Endodermal cell (in vitro differentiated cells): ENCODE results near the gene TMEM109. TPM values are rescaled to one million over a fixed set of nuclear protein-coding genes. Genes with fewer than 3 reads are reported as not detected.

Experiments
- DNase-seq: peaks from one replicate; pipeline ENCODE4 v3.0.0-alpha.2; 2017
- H3K27ac ChIP-seq: 2 replicates; pipeline ENCODE4 v1.5.1; 2013; ENCODE audit warnings: mild to moderate bottlenecking, low read depth, low read length, moderate library complexity
- H3K27me3 ChIP-seq: 2 replicates; pipeline ENCODE4 v1.6.1; 2013; ENCODE audit warnings: mild to moderate bottlenecking, low read length, moderate library complexity; ENCODE audit not compliant: insufficient read depth, control insufficient read depth, poor library complexity, severe bottlenecking
- H3K36me3 ChIP-seq: 2 replicates; pipeline ENCODE4 v1.7.0; 2013; ENCODE audit warnings: mild to moderate bottlenecking, low read length, moderate library complexity; ENCODE audit not compliant: control insufficient read depth, insufficient read depth
- H3K4me1 ChIP-seq: one replicate; pipeline ENCODE4 v1.7.0; 2013; ENCODE audit warnings: low read length; ENCODE audit not compliant: control insufficient read depth, insufficient read depth
- H3K4me3 ChIP-seq: 2 replicates; pipeline ENCODE4 v1.5.1; 2013; ENCODE audit warnings: mild to moderate bottlenecking, low read length, moderate library complexity
- H3K9ac ChIP-seq: 2 replicates; pipeline ENCODE4 v1.6.1; 2013; ENCODE audit warnings: mild to moderate bottlenecking, low read length, moderate library complexity; ENCODE audit not compliant: poor library complexity, severe bottlenecking; ENCODE audit errors: extremely low read depth
- H3K9me3 ChIP-seq: 2 replicates; pipeline ENCODE4 v1.6.1; 2013; ENCODE audit warnings: mild to moderate bottlenecking, low read length, moderate library complexity; ENCODE audit not compliant: control insufficient read depth
- H3K27ac Mint-ChIP-seq: 2 replicates; pipeline ENCODE4 v1.8.0; 2020; ENCODE audit warnings: mixed read lengths
- H3K27me3 Mint-ChIP-seq: 2 replicates; pipeline ENCODE4 v1.8.0; 2021; ENCODE audit warnings: mild to moderate bottlenecking, mixed read lengths; ENCODE audit not compliant: insufficient read depth
- H3K36me3 Mint-ChIP-seq: 2 replicates; pipeline ENCODE4 v1.8.0; 2020; ENCODE audit warnings: low read depth, mixed read lengths
- H3K4me1 Mint-ChIP-seq: 2 replicates; pipeline ENCODE4 v1.8.0; 2020; ENCODE audit warnings: mixed read lengths
- H3K4me3 Mint-ChIP-seq: 2 replicates; pipeline ENCODE4 v1.8.0; 2020; ENCODE audit warnings: mild to moderate bottlenecking, moderate library complexity, mixed read lengths
- H3K9me3 Mint-ChIP-seq: 2 replicates; pipeline ENCODE4 v1.8.0; 2020; ENCODE audit warnings: mild to moderate bottlenecking, mixed read lengths
- CTCF ChIP-seq: fragments of 200-600 bp; sonication (generic); conservative IDR thresholded peaks from 2 replicates; pipeline ENCODE4 v1.5.0; 2021; ENCODE audit warnings: antibody characterized with exemption, mild to moderate bottlenecking
- WGBS, 2 experiments: methylation state at CpG; one replicate each; pipeline versions ENCODE4 v1.1.5 to v1.1.7; 2013; ENCODE audit warnings: missing lambda C conversion rate in 2 of 2, mixed read lengths in 1 of 2; ENCODE audit not compliant: insufficient coverage in 1 of 2, insufficient read length in 1 of 2; 5-methylcytosine and 5-hydroxymethylcytosine counted together
- total RNA-seq, 2 donors: library from RNA; stranded (reverse); fragmentation: NEBNext Ultra II Directional in 1 of 2; extraction: Animal tissue kit (Norgen Biotek cat#: 25700) in 1 of 2; gene quantifications; 2 replicates in 1 of 2; 3 replicates in 1 of 2; pipeline ENCODE4 v1.2.1, GENCODE V29; 2021

The TMEM109 gene
- total RNA-seq, 2 donors from 2014 or later: 41.4 to 56.8 TPM

GRCh38 chr11:60876168-60876485 is 37.8 kb upstream of the TMEM109 start:
- H3K4me1 ChIP-seq: no peaks in the 10 kb centered on the region
- peaks cover 4% of the 10 kb centered on the region for H3K4me1 Mint-ChIP-seq
- H3K9ac ChIP-seq: no peak overlapping the region
- no peak for DNase-seq
- peaks cover 18% of the 10 kb centered on the region for H3K36me3 ChIP-seq
- H3K27ac ChIP-seq: no peak overlapping the region
- H3K36me3 Mint-ChIP-seq: no peaks in the 10 kb centered on the region
- H3K4me3 Mint-ChIP-seq: no peak overlapping the region
- no peak overlapping the region for H3K27ac Mint-ChIP-seq
- no peaks in the 10 kb centered on the region for H3K9me3 Mint-ChIP-seq
- no peaks in the 10 kb centered on the region for H3K9me3 ChIP-seq
- H3K27me3 Mint-ChIP-seq: no peaks in the 10 kb centered on the region
- no peak overlapping the region for H3K4me3 ChIP-seq
- 90 to 100% methylated on average over 1 to 2 of the region's 2 CpGs for WGBS, 2 experiments
- TF ChIP-seq CTCF: no peak
- no peaks in the 10 kb centered on the region for H3K27me3 ChIP-seq

- Histone ChIP-seq H3K36me3 (peaks cover 18% of the 10 kb centered on the region), H3K4me1 (no peaks in the 10 kb centered on the region), H3K9me3 (no peaks in the 10 kb centered on the region), H3K9ac (no peak overlapping the region), H3K4me3 (no peak overlapping the region), H3K27ac (no peak overlapping the region), H3K27me3 (no peaks in the 10 kb centered on the region)
- Mint-ChIP-seq H3K9me3 (no peaks in the 10 kb centered on the region), H3K27me3 (no peaks in the 10 kb centered on the region), H3K27ac (no peak overlapping the region), H3K4me1 (no peaks in the 10 kb centered on the region), H3K4me3 (no peak overlapping the region), H3K36me3 (no peaks in the 10 kb centered on the region)
- no peak for DNase-seq
- TF ChIP-seq CTCF: no peak
- 87 to 89% methylated on average over 3 to 5 of the region's 5 CpGs for WGBS, 2 experiments
Measured at GRCh38 chr11:60878245-60879101, 35.5 kb upstream of the TMEM109 start.

DNA sequence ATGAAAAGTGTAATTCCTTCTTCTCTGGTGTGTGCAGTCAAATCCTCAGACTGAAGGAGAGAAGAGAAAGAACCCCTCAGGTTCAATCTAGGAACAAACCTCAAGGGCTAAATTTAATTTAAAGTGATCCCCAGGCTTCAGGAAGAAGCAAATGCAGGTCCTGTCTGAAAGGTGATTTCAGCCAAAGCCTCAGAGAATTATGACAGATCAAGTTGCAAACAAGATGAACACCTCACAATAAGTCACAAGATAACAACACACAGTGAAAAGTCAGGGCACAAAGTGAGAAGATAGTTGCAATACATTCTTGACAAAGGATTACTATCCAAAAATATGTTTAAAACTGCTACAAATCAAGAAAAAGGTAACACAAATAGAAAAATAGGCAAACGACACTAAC is 34.9 kb upstream of the TMEM109 start:
- H3K4me1 ChIP-seq: no peaks in the 10 kb centered on the region
- DNase-seq: no peak
- no peaks in the 10 kb centered on the region for H3K9me3 ChIP-seq
- Mint-ChIP-seq H3K4me3 (no peak overlapping the region), H3K36me3 (no peaks in the 10 kb centered on the region), H3K27me3 (no peaks in the 10 kb centered on the region), H3K9me3 (no peaks in the 10 kb centered on the region), H3K4me1 (no peaks in the 10 kb centered on the region), H3K27ac (no peak overlapping the region)
- peaks cover 18% of the 10 kb centered on the region for H3K36me3 ChIP-seq
- H3K27ac ChIP-seq: no peak overlapping the region
- TF ChIP-seq CTCF: no peak
- no peak overlapping the region for H3K9ac ChIP-seq
- 100% methylated on average over 1 of the region's 1 CpG; no CpG with 5 or more reads in 1 of the 2 experiments for WGBS, 2 experiments
- H3K27me3 ChIP-seq: no peaks in the 10 kb centered on the region
- no peak overlapping the region for H3K4me3 ChIP-seq
